Brain pericyte (primary cell): ENCODE results near the gene WDR33.
"Not testable (repeated sequence)": the region's sequence is repeated elsewhere in the genome, so short reads cannot be mapped to it uniquely, and the experiment has no call there.

Experiments
- DNase-seq: peaks from one replicate; pipeline ENCODE4 v3.0.0-alpha.2; 2012; ENCODE audit warnings: low read depth, low spot score

WDR33 gene

DNA sequence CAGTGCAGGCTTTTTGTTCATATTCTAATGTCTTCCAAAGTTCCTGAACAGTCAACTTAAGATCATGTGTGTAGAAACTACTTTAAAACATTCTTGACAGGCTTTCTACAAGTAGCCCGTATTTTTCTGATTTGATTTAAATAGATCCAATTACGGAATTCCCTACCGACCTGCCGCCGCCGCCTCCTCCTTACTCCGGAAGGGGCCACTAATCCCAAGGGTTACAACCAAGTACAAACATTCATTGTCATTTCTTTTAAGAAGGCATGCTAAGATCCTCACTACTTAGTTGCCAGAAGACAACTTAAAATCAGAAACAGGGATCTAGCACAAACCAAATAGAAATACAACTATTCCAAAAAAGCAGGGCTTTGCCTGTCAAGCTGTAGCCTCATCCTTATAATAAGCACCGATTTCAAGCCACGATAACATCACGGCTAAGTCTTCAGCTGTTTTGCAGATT lies 784 bp downstream of the WDR33 start:
- DNase-seq = peak; percentile 13

GRCh38 chr2:127807678-127808353 lies 3.2 kb downstream of the WDR33 start:
- no peak for DNase-seq

- not testable (repeated sequence) for DNase-seq
Observed at GRCh38 chr2:127806860-127807259, 4.1 kb downstream of the WDR33 start.

DNA sequence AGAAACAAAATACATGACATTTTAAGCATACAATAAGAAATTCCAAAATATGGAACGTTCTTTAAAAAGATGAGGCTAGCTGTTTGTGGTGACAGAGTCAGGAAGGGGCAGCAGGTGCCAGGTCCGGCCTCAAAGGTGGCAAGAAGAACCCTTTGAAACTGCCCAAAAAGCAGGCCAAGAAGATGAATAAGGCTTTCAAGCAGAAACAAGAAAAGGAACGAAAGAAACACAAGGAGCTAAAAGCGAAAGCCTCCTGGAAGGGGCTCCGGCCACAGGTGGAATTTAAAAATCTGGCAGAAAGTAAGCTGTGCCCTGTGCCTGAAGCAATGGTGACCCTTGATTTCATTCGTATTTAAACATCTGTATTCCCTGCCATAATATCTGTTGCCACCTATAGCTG lies 5.5 kb downstream of the WDR33 start:
- no peak for DNase-seq

- no peak for DNase-seq
Observed at GRCh38 chr2:127799926-127800325, 11.0 kb downstream of the WDR33 start.

DNA sequence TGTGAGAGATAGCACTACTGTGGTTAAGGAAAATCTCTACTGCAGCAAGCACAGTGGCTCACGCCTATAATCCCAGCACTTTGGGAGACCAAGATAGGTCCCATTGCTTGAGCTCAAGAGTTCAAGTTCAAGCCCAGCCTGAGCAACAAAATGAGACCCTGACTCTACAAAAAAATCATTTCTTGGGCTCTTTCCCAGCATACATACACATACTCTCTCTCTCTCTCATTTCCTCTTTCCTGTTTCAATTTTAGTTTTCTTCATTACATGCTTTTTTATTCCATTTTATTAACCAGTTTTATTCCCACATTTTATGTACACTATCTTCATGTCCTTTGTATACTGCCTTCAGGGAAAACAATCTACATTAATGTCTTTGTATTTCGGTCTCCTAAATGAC lies 14.6 kb downstream of the WDR33 start:
- DNase-seq = no peak

- DNase-seq = not testable (repeated sequence)
Observed at GRCh38 chr2:127794901-127795300, 16.1 kb downstream of the WDR33 start.

- DNase-seq = no peak
Observed at GRCh38 chr2:127792805-127793204, 18.2 kb downstream of the WDR33 start.

DNA sequence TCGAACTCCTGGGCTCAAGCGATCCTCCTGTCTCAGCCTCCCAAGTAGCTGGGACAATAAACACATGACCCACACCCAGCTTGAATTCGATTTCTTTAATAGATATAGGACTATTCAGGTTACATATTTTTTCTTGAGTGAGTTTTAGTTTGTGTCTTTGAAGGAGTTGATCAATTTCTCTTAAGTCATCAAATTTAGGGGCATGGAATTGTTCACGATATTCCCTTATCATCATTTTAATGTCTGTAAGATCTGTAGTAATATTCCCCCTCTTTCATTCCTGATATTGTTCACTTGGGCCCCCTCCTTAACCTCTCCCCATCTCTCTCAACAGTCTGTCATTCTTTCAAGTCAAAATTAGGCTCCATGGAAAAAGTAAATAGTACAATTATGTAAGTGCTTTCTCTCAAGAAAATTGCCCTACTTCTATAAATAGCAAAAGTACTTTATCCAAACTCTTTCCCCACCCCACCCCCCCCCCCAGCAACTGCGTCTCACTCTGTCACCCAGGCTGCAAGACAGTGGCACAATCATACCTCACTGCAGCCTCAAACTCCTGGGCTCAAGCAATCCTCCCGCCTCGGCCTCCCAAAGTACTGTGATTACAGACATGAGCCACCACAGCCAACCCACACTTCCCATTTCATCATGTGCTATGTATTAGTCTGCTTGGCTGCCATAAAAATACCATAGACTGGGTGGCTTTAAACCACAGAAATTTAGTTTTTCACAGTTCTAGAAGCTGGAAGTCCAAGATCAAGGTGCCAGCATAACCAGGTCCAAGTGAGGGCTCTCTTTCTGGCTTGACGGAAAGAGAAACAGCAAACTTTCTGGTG lies 20.1 kb downstream of the WDR33 start:
- DNase-seq = no peak

DNA sequence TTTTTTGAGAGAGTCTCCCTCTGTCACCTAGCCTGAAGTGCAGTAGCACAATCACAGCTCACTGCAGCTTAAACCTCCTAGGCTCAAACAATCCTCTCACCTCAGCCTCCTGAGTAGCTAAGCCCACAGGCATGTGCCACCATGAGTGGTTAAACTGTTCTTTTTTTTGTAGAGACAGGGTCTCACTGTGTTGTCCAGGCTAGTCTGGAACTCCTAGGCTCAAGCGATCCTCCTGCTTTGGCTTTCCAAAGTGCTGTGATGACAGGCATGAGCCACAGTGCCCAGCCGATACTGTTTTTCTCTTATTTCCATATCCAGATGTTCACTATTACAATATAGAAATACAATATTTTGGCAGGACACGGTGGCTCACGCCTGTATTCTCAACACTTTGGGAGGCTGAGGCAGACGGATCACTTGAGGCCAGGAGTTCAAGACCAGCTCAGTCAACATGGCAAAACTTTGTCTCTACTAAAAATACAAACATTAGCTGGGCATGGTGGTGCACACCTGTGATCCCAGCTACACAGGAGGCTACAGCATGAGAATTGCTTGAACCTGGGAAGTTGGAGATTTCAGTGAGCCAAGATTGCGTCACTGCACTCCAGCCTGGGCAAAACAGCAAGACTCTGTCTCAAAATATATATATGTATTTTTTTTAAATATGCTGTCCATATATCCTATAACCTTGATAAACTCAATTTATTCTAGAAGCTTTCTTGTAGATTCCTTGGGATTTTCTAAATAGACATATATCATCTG lies 24.7 kb downstream of the WDR33 start:
- no peak for DNase-seq

GRCh38 chr2:127784965-127785518 lies 25.9 kb downstream of the WDR33 start:
- no peak for DNase-seq

- DNase-seq = no peak
Observed at GRCh38 chr2:127783101-127783500, 27.9 kb downstream of the WDR33 start.

GRCh38 chr2:127778850-127779249 lies 32.1 kb downstream of the WDR33 start:
- DNase-seq = no peak

GRCh38 chr2:127778447-127778846 lies 32.5 kb downstream of the WDR33 start:
- no peak for DNase-seq

DNA sequence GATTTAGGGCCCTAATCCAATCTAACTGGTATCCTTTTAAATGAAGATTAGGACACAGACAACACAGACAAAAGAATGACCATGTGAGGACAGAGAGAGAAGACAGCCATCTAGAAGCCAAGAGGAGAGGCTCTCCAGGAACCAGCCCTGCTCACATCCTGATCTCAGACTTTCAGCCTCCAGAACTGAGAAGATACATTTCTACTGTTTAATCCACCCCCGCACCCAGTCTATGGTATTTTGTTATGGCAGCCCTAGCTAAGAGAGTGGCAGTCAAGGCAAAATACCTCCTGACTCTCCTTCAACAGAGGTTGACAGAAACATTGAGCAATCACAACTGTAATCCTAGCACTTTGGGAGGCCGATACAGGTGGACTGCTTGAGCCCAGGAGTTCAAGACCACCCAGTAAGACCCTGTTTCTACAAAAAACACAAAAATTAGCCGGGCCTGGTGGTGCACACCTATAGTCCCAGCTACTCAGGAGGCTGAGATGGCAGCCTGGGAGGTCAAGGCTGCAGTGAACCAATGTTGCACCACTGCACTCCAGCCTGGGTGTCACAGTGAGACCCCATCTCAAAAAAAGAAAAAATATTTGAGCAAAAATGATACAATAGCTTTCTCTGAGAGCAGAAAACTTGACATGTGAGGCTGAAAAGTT lies 34.7 kb downstream of the WDR33 start:
- no peak for DNase-seq

DNA sequence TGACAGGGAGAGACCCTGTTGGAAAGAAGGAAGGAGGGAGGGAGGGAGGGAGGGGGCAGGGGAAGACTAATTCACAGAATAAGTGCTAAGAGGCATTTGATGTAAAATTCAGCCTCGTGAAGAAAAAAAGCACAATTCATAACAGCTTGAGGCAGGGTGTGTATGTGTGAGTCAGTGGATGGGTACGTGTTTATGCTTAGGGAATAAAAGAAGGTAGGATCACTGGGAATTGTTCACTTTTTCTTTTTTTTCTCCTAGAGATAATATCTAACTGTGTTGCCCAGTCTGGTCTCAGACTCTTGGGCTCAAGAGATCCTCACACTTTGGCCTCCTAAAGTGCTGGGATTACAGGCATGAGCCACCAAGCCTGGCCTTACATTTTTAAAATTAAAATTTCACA lies 39.2 kb downstream of the WDR33 start:
- no peak for DNase-seq

DNA sequence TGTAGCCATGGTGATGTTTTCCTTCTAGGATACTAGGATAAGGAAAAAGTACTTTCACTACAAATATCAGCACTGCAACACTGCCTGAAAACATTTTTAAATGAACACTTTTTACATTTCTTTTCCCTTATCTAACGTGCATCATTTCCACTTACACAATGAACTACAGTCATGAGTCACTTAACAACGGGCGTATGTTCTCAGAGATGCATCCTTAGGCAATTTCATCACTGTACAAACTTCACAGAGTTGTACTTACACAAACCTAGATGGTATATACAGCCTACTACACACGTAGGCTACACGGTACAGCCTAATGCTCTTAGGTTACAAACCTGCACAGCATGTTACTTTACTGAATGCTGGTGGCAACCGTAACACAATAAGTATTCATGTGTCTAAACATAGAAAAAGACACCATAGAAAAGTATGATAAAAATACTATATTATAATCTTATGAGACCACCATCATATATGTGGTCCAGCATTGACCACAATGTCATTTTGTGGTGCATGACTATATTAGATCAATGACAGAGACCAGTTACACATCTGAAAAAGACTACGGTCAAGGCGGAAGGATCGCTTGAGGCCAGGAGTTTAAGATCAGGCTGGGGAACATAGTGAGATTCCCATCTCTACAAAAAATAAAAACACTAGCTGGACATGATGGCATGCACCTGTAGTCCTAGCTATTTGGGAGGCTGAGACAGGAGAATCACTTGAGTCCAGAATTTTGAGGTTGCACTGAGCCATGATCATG lies 39.8 kb downstream of the WDR33 start:
- no peak for DNase-seq

DNA sequence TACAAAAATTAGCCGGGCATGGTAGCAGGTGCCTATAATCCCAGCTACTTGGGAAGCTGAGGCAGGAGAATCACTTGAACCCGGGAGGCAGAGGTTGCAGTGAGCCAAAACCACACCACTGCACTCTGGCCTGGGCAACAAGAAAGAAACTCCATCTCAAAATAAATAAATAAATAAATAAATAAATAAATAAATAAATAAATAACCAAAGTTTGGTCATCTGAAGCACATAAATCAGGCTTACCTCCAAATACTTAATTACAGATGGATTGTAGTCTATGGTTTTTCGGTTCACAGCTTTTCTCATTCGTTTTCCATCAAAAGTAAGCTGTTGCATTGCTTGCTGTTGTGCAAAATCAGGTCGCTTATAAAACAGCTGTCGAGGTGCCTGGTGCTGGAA lies 40.4 kb downstream of the WDR33 start:
- not testable (repeated sequence) for DNase-seq

DNA sequence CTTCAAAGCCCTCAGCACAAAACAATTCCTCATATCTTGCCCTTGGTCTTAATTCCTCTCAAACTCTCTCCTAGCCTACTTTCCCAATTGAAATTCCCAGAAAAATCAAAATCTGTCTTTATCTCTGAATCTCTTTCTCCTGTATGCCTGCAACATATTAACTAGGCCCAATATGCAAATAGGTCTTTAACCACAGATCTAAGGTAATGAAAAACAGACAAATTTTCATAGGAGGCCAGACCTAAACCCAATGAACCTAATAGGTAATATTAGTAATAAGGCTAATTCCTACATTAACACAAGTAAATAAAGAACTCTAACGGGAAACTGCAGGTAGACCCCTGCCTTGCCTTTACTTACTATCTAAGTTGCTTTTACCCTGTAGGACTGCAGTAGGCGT lies 41.4 kb downstream of the WDR33 start:
- DNase-seq = no peak

GRCh38 chr2:127768775-127769479 lies 42.0 kb downstream of the WDR33 start:
- DNase-seq = no peak
